ENCODE results near the gene CCDC40. TPM values are rescaled to one million over a fixed set of nuclear protein-coding genes. Genes with fewer than 3 reads are reported as not detected.
"Not testable (repeated sequence)": the region's sequence is repeated elsewhere in the genome, so short reads cannot be mapped to it uniquely, and the experiment has no call there.

CCDC40 gene
- total RNA-seq, 1 donor from 2014 or later: 4.5 TPM

- intact Hi-C loops (cut with DNase I): no loop called here
- no peak for DNase-seq
- ATAC-seq (ENCODE audit: poor library complexity): no peak
Measured at GRCh38 chr17:80033840-80034239, 2.6 kb upstream of the CCDC40 start.

GRCh38 chr17:80034791-80035686 is 1.4 kb upstream of the CCDC40 start:
- ATAC-seq (ENCODE audit: poor library complexity) (no peak), DNase-seq (peak; percentile 52)
- intact Hi-C loops (cut with DNase I): no loop called here

GRCh38 chr17:80035687-80035936 is 830 bp upstream of the CCDC40 start, which contains the start of gene TBC1D16:
TSS of gene TBC1D16 (minus strand) at chr17:80035872. CDS start at chr17:80013547, 22,325 bp downstream.
- ATAC-seq (ENCODE audit: poor library complexity): no peak
- DNase-seq: no peak
- intact Hi-C loops (cut with DNase I): no loop called here

- intact Hi-C loops (cut with DNase I): no loop called here
- no peak for DNase-seq
- peak; percentile 29 for ATAC-seq (ENCODE audit: poor library complexity)
Measured at GRCh38 chr17:80036715-80037477, 454 bp downstream of the CCDC40 start.

- ATAC-seq (ENCODE audit: poor library complexity) (no peak), DNase-seq (no peak)
- intact Hi-C loops (cut with DNase I): no loop called here
Measured at GRCh38 chr17:80043963-80044362, 7.5 kb downstream of the CCDC40 start.

- no peak for DNase-seq
- ATAC-seq (ENCODE audit: poor library complexity): no peak
- intact Hi-C loops (cut with DNase I): no loop called here
Measured at GRCh38 chr17:80045703-80046102, 9.3 kb downstream of the CCDC40 start.

GRCh38 chr17:80046709-80047108 is 10.3 kb downstream of the CCDC40 start:
- intact Hi-C loops (cut with DNase I); DNase-seq; ATAC-seq (ENCODE audit: poor library complexity): not testable (repeated sequence)

GRCh38 chr17:80047176-80047575 is 10.7 kb downstream of the CCDC40 start:
- ATAC-seq (ENCODE audit: poor library complexity) (no peak), DNase-seq (no peak)
- intact Hi-C loops (cut with DNase I): no loop called here

- intact Hi-C loops (cut with DNase I): no loop called here
- DNase-seq (no peak), ATAC-seq (ENCODE audit: poor library complexity) (no peak)
Measured at GRCh38 chr17:80049986-80050385, 13.5 kb downstream of the CCDC40 start.

- no peak for DNase-seq
- intact Hi-C loops (cut with DNase I): no loop called here
- no peak for ATAC-seq (ENCODE audit: poor library complexity)
Measured at GRCh38 chr17:80050706-80051105, 14.3 kb downstream of the CCDC40 start.

- DNase-seq: no peak
- ATAC-seq (ENCODE audit: poor library complexity): no peak
- intact Hi-C loops (cut with DNase I): no loop called here
Measured at GRCh38 chr17:80051681-80052080, 15.2 kb downstream of the CCDC40 start.

- DNase-seq: no peak
- no peak for ATAC-seq (ENCODE audit: poor library complexity)
- intact Hi-C loops (cut with DNase I): no loop called here
Measured at GRCh38 chr17:80053102-80053501, 16.7 kb downstream of the CCDC40 start.

GRCh38 chr17:80055597-80055996 is 19.2 kb downstream of the CCDC40 start:
- intact Hi-C loops (cut with DNase I): no loop called here
- ATAC-seq (ENCODE audit: poor library complexity): no peak
- DNase-seq: no peak

- intact Hi-C loops (cut with DNase I): no loop called here
- DNase-seq: no peak
- no peak for ATAC-seq (ENCODE audit: poor library complexity)
Measured at GRCh38 chr17:80058311-80058955, 22.0 kb downstream of the CCDC40 start.

GRCh38 chr17:80060644-80061043 is 24.2 kb downstream of the CCDC40 start:
- no peak for DNase-seq
- ATAC-seq (ENCODE audit: poor library complexity): no peak
- intact Hi-C loops (cut with DNase I): no loop called here

GRCh38 chr17:80061421-80061820 is 25.0 kb downstream of the CCDC40 start:
- no peak for ATAC-seq (ENCODE audit: poor library complexity)
- intact Hi-C loops (cut with DNase I): no loop called here
- DNase-seq: no peak

GRCh38 chr17:80063830-80064585 is 27.6 kb downstream of the CCDC40 start:
- intact Hi-C loops (cut with DNase I): no loop called here
- ATAC-seq (ENCODE audit: poor library complexity) (peak; percentile 60), DNase-seq (peak; percentile 70)

GRCh38 chr17:80064696-80065095 is 28.3 kb downstream of the CCDC40 start:
- ATAC-seq (ENCODE audit: poor library complexity) (no peak), DNase-seq (no peak)
- intact Hi-C loops (cut with DNase I): no loop called here
